Glomerular visceral epithelial cell (primary cell): ENCODE measurements around the gene HSFX4.
"Not testable (repeated sequence)": the region's sequence is repeated elsewhere in the genome, so short reads cannot be mapped to it uniquely, and the experiment has no call there.

Experiments used
- DNase-seq: peaks from one replicate; pipeline ENCODE4 v3.0.0-alpha.2; 2016; ENCODE audit errors: extremely low spot score

Gene HSFX4

GRCh38 chrX:149937871-149938426, 8.6 kb downstream of the HSFX4 start:
- no peak for DNase-seq

- peak; percentile 97 for DNase-seq
These were observed 9.1 kb downstream of the HSFX4 start, which contains the start of gene EOLA2 for GRCh38 chrX:149938427-149938880. EOLA2 (minus strand) TSS chrX:149938491; CDS start chrX:149933874, 4,617 bp downstream.

GRCh38 chrX:149938881-149939654, 9.7 kb downstream of the HSFX4 start:
- peak; percentile 95 for DNase-seq

- no peak for DNase-seq
These were observed 10.2 kb downstream of the HSFX4 start for GRCh38 chrX:149939655-149939904.

- DNase-seq: peak; percentile 98
These were observed 10.7 kb downstream of the HSFX4 start for GRCh38 chrX:149939905-149940673.

- not testable (repeated sequence) for DNase-seq
These were observed 11.3 kb downstream of the HSFX4 start for GRCh38 chrX:149940674-149941024.

- not testable (repeated sequence) for DNase-seq
These were observed 15.8 kb downstream of the HSFX4 start for GRCh38 chrX:149945087-149945670.

GRCh38 chrX:149945820-149946219, 16.4 kb downstream of the HSFX4 start:
- DNase-seq: not testable (repeated sequence)

- not testable (repeated sequence) for DNase-seq
These were observed 17.6 kb downstream of the HSFX4 start for GRCh38 chrX:149946932-149947331.

- DNase-seq: no peak
These were observed 18.6 kb downstream of the HSFX4 start for GRCh38 chrX:149948016-149948415.

- DNase-seq: no peak
These were observed 20.5 kb downstream of the HSFX4 start for GRCh38 chrX:149949743-149950436.

GRCh38 chrX:149950681-149951080, 21.3 kb downstream of the HSFX4 start:
- peak; percentile 31 for DNase-seq

- no peak for DNase-seq
These were observed 32.2 kb downstream of the HSFX4 start for GRCh38 chrX:149961572-149961971.

- DNase-seq: no peak
These were observed 32.6 kb downstream of the HSFX4 start for GRCh38 chrX:149962010-149962409.

GRCh38 chrX:149962859-149963757, 33.7 kb downstream of the HSFX4 start:
- peak; percentile 56 for DNase-seq

- no peak for DNase-seq
These were observed 49.8 kb downstream of the HSFX4 start for GRCh38 chrX:149979126-149979644.
